Right atrium auricular region (tissue), 2 donors: ENCODE results near the gene OSBPL5. TPM values are rescaled to one million over a fixed set of nuclear protein-coding genes. Genes with fewer than 3 reads are reported as not detected.
A peak's percentile ranks its signal among the peaks of the same experiment; 100 is the strongest.

Experiments
- DNase-seq: peaks from one replicate; pipeline ENCODE4 v3.0.0-alpha.2; 2019; ENCODE audit warnings: low spot score
- H3K27ac ChIP-seq, 2 donors: fragments of 200-600 bp; sonication (generic); 1 replicate in 1 of 2; 2 replicates in 1 of 2; pipeline ENCODE4 v1.5.1; 2016 to 2019
- H3K27me3 ChIP-seq, 2 donors: fragments of 200-600 bp; sonication (generic); one replicate each; pipeline versions ENCODE4 v1.5.1 to v1.6.0; 2017 to 2019
- H3K36me3 ChIP-seq: fragments of 200-600 bp; sonication (generic); one replicate; pipeline ENCODE4 v1.5.1; 2016
- H3K4me1 ChIP-seq, 2 donors: fragments of 200-600 bp; sonication (generic); one replicate each; pipeline versions ENCODE4 v1.5.1 to v1.6.0; 2017 to 2019
- H3K4me3 ChIP-seq, 2 donors: fragments of 200-600 bp; sonication (generic); 1 replicate in 1 of 2; 2 replicates in 1 of 2; pipeline ENCODE4 v1.5.1; 2017 to 2019; ENCODE audit warnings: mild to moderate bottlenecking in 1 of 2, moderate library complexity in 1 of 2
- H3K9me3 ChIP-seq, 2 donors: fragments of 200-600 bp; sonication (generic); one replicate each; pipeline ENCODE4 v1.5.1; 2019
- total RNA-seq, 2 donors: library from RNA; depleted of rRNA; stranded (reverse); fragments of >200 nt; gene quantifications; one replicate each; pipeline ENCODE4 v1.1.0, GENCODE V29; 2016
- TF ChIP-seq, protein P1 (sequence below), 2 donors: fragments of 200-600 bp; sonication (generic); IDR thresholded peaks; one replicate each; pipeline ENCODE4 v1.5.1; 2019; ENCODE audit warnings: antibody characterized with exemption in 2 of 2

The OSBPL5 gene
- total RNA-seq, 2 donors from 2014 or later = 11.1 to 17.8 TPM

DNA sequence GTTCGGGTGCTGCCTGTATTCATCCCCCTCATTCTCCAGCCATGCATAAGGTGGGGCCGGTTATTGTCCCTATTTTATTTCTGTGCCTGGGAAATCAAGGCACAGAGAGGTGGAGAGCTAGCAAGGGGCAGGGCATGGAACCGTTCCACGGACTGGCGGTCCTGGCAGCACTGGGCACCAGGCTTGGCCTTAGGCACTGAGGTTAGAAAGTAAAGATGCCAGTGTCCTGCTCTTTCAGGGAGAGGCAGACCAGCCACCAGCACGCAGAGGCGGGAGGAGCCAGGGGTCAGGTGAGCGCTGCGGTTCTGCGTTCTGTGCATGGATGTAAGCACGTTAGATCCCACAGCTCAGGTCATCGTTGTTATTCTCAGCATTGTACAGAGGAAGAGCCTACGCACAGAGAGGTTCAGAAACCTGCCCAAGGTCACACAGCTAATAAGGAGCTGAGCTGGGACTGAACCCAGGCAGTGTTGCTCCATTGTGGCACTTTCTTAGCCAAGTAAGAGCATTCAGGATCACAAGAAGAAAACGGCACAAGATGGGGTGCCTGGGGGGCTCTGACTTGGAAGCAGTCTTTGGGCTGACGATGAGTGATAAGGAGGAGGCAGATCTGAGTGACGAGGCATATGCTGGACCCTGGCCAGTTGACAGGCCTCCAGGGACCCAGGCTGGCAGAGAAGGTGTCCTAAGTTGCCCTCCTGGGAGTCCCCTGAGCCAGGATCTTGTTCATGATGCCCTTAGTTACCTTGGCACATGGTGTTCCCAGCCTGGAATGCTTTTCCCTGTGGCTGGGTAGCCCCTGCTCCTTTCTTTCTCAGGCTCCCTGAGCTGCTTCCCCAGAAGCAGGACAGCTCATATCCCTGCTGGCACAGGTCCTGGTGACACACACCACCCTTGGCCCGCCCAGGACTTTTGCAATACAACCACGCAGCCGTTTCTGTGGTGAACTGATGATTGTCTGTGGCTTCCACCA lies 41.1 kb downstream of the OSBPL5 start:
- no peaks in the 10 kb centered on the region for H3K27me3 ChIP-seq
- H3K9me3 ChIP-seq = no peaks in the 10 kb centered on the region
- peaks cover 0 to 42% of the 10 kb centered on the region in 2 donors for H3K4me1 ChIP-seq
- TF ChIP-seq, protein P1, sequence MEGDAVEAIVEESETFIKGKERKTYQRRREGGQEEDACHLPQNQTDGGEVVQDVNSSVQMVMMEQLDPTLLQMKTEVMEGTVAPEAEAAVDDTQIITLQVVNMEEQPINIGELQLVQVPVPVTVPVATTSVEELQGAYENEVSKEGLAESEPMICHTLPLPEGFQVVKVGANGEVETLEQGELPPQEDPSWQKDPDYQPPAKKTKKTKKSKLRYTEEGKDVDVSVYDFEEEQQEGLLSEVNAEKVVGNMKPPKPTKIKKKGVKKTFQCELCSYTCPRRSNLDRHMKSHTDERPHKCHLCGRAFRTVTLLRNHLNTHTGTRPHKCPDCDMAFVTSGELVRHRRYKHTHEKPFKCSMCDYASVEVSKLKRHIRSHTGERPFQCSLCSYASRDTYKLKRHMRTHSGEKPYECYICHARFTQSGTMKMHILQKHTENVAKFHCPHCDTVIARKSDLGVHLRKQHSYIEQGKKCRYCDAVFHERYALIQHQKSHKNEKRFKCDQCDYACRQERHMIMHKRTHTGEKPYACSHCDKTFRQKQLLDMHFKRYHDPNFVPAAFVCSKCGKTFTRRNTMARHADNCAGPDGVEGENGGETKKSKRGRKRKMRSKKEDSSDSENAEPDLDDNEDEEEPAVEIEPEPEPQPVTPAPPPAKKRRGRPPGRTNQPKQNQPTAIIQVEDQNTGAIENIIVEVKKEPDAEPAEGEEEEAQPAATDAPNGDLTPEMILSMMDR (IDR thresholded peaks at IDR 0.05) = no peak
- H3K4me3 ChIP-seq = no peak overlapping the region
- peak; percentile 95 for DNase-seq
- peaks cover 22% of the 10 kb centered on the region for H3K36me3 ChIP-seq
- H3K27ac ChIP-seq = peak overlapping the region; percentile 44 to 69

GRCh38 chr11:3123305-3123704 lies 41.8 kb downstream of the OSBPL5 start:
- peaks cover 0 to 42% of the 10 kb centered on the region in 2 donors for H3K4me1 ChIP-seq
- TF ChIP-seq, protein P1 (IDR thresholded peaks at IDR 0.05) = no peak
- peak; percentile 83 for DNase-seq
- H3K36me3 ChIP-seq = peaks cover 22% of the 10 kb centered on the region
- H3K9me3 ChIP-seq = no peaks in the 10 kb centered on the region
- H3K4me3 ChIP-seq = no peak overlapping the region
- peak overlapping the region; percentile 44 to 69 for H3K27ac ChIP-seq
- H3K27me3 ChIP-seq = no peaks in the 10 kb centered on the region

GRCh38 chr11:3122775-3123201 lies 42.3 kb downstream of the OSBPL5 start:
- TF ChIP-seq, protein P1 (IDR thresholded peaks at IDR 0.05) = no peak
- no peaks in the 10 kb centered on the region for H3K27me3 ChIP-seq
- no peaks in the 10 kb centered on the region for H3K9me3 ChIP-seq
- H3K36me3 ChIP-seq = peaks cover 22% of the 10 kb centered on the region
- no peak overlapping the region for H3K4me3 ChIP-seq
- DNase-seq = no peak
- H3K27ac ChIP-seq = peak overlapping the region in 1 of 2 donors; percentile 69
- peaks cover 0 to 42% of the 10 kb centered on the region in 2 donors for H3K4me1 ChIP-seq

DNA sequence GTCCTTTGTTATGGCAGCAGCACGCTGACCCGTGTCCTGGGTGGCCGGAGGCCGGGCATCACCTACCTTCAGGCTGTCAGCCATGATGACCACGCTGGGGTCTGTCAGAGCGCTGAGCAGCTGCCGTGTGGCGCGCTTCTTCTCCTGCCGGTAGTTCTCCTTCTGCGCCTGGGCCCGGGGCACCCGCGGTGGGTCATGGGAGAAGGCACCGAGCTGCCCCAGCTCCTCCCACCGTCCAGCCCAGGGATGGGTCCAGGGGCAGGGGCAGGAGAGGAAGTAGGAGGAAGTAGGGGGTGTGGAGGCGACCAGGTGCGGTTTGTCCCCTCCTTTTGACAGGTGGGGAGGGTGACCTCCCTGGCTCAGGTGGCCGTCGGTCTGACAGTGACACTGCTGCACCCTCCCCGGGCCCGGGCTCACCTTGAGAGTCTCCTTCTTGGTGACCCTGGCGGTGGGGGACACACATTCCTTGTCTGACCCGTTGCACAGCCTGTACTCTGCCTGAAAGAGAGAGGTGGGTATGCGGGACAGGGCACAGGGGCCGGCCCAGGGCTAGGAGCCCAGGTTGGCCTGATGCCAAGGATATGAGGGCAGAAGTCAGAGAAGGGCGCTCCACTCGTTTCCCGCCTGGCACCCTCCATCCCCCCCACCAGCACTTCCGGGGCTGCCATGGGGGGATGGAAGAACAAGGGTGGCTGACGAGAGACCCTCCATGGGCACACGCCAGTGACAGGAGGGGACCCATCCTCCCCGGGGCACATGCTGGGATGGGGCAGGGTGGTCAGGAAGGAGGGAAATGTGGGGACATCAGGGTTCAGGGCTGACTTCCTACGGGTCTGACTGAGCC lies 43.0 kb downstream of the OSBPL5 start:
- Histone ChIP-seq H3K4me1 (peaks cover 0 to 38% of the 10 kb centered on the region in 2 donors), H3K27me3 (no peaks in the 10 kb centered on the region), H3K9me3 (no peaks in the 10 kb centered on the region), H3K36me3 (peaks cover 22% of the 10 kb centered on the region), H3K4me3 (no peak overlapping the region), H3K27ac (peak overlapping the region in 1 of 2 donors; percentile 69)
- TF ChIP-seq, protein P1 (IDR thresholded peaks at IDR 0.05) = no peak
- DNase-seq = no peak

GRCh38 chr11:3121416-3121815 lies 43.7 kb downstream of the OSBPL5 start:
- no peak overlapping the region for H3K4me3 ChIP-seq
- H3K27ac ChIP-seq = no peak overlapping the region
- TF ChIP-seq, protein P1 (IDR thresholded peaks at IDR 0.05) = no peak
- H3K36me3 ChIP-seq = peaks cover 22% of the 10 kb centered on the region
- no peaks in the 10 kb centered on the region for H3K9me3 ChIP-seq
- H3K27me3 ChIP-seq = no peaks in the 10 kb centered on the region
- no peak for DNase-seq
- H3K4me1 ChIP-seq = peaks cover 0 to 30% of the 10 kb centered on the region in 2 donors
